Inflammatory macrophage (primary cell): Measurements from ENCODE around the gene RAB27B.

Experiments
- DNase-seq, 2 donors: peaks; one replicate each; pipeline ENCODE4 v3.0.0-alpha.2; 2020 to 2022

The RAB27B gene

GRCh38 chr18:54871231-54871630 is 43.0 kb downstream of the RAB27B start:
- DNase-seq, result no peak

GRCh38 chr18:54872681-54873080 is 44.4 kb downstream of the RAB27B start:
- no peak for DNase-seq

- DNase-seq, result no peak
These were observed 45.6 kb downstream of the RAB27B start for GRCh38 chr18:54873884-54874255.

GRCh38 chr18:54875063-54875462 is 46.8 kb downstream of the RAB27B start:
- no peak for DNase-seq

GRCh38 chr18:54877076-54877475 is 48.8 kb downstream of the RAB27B start:
- no peak for DNase-seq

- DNase-seq, result no peak
These were observed 49.9 kb downstream of the RAB27B start for GRCh38 chr18:54878159-54878622.

GRCh38 chr18:54878659-54879358 is 50.5 kb downstream of the RAB27B start:
- DNase-seq, result no peak

- DNase-seq, result no peak
These were observed 51.4 kb downstream of the RAB27B start for GRCh38 chr18:54879691-54880090.

GRCh38 chr18:54880395-54881105 is 52.3 kb downstream of the RAB27B start:
- no peak for DNase-seq

GRCh38 chr18:54881229-54881768 is 53.0 kb downstream of the RAB27B start:
- no peak for DNase-seq

- DNase-seq, result no peak
These were observed 54.0 kb downstream of the RAB27B start for GRCh38 chr18:54882318-54882717.

GRCh38 chr18:54883816-54884604 is 55.7 kb downstream of the RAB27B start:
- no peak for DNase-seq

- DNase-seq, result no peak
These were observed 60.1 kb downstream of the RAB27B start for GRCh38 chr18:54888378-54888777.

- no peak for DNase-seq
These were observed 60.7 kb downstream of the RAB27B start for GRCh38 chr18:54888933-54889332.

GRCh38 chr18:54899500-54899899 is 71.2 kb downstream of the RAB27B start:
- DNase-seq, result no peak

GRCh38 chr18:54900290-54900689 is 72.0 kb downstream of the RAB27B start:
- DNase-seq, result no peak

- DNase-seq, result no peak
These were observed 76.3 kb downstream of the RAB27B start for GRCh38 chr18:54904581-54904980.

GRCh38 chr18:54905629-54906028 is 77.4 kb downstream of the RAB27B start:
- no peak for DNase-seq

GRCh38 chr18:54906331-54907185 is 78.3 kb downstream of the RAB27B start:
- DNase-seq, result no peak

- no peak for DNase-seq
These were observed 81.3 kb downstream of the RAB27B start for GRCh38 chr18:54909538-54909937.

GRCh38 chr18:54910161-54910919 is 82.1 kb downstream of the RAB27B start:
- no peak for DNase-seq
